Measurements from ENCODE around the gene TMEM52B. TPM values are rescaled to one million over a fixed set of nuclear protein-coding genes. Genes with fewer than 3 reads are reported as not detected.

TMEM52B gene
- total and polyA plus RNA-seq, 2 experiments from 2014 or later, result not detected

DNA sequence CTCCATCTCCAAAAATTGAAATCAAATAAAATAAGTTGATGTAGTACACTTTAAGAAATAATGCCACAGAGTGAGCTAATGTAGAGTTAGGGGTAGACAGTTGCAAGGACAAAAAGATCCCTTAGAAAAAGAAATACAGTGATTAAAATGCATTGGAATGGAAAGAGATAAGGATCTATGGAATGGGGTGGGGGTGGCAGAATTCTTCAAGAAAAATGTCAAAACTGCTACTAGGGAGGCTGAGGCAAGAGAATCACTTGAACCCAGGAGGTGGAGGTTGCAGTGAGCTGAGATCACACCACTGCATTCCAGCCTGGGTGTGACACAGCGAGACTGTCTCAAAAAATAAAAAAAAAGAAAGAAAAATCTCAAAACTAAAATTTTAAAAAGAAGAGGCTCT, 13.4 kb upstream of the TMEM52B start:
- Histone ChIP-seq H3K79me2 (replicated peaks; ENCODE audit: insufficient read depth) (no peaks in the 10 kb centered on the region), H3K27me3 (ENCODE audit: insufficient read depth) (no peaks in the 10 kb centered on the region), H3K27ac (ENCODE audit: low read depth) (no peak overlapping the region), H3K4me2 (no peak overlapping the region), H4K20me1 (replicated peaks; ENCODE audit: insufficient read depth) (no peaks in the 10 kb centered on the region), H2AFZ (no peak overlapping the region), H3F3A (replicated peaks; ENCODE audit: low read depth) (no peaks in the 10 kb centered on the region), H3K4me3 (no peak overlapping the region), H3K4me1 (ENCODE audit: insufficient read depth) (no peaks in the 10 kb centered on the region), H3K9me2 (ENCODE audit: insufficient read depth) (no peaks in the 10 kb centered on the region), H3K36me3 (ENCODE audit: insufficient read depth) (no peaks in the 10 kb centered on the region)
- no peak for ATAC-seq
- no peak for DNase-seq (ENCODE audit: low spot score)
- Mint-ChIP-seq H3K9me3 (no peaks in the 10 kb centered on the region), H3K4me3 (no peak overlapping the region), H3K4me1 (no peaks in the 10 kb centered on the region; the same call in 2 of the 3 replicates), H3K27ac (no peak overlapping the region), H3K27me3 (ENCODE audit: insufficient read depth, low read depth, poor library complexity) (no peaks in the 10 kb centered on the region), H3K36me3 (ENCODE audit: low read depth) (no peaks in the 10 kb centered on the region)
- TF ChIP-seq EZH2 (IDR thresholded peaks at IDR 0.05; ENCODE audit: low read depth, unreplicated experiment) (no peak), STAT1 (IDR thresholded peaks at IDR 0.05; ENCODE audit: unreplicated experiment) (no peak), JUNB (IDR thresholded peaks at IDR 0.05; ENCODE audit: unreplicated experiment) (no peak)

DNA sequence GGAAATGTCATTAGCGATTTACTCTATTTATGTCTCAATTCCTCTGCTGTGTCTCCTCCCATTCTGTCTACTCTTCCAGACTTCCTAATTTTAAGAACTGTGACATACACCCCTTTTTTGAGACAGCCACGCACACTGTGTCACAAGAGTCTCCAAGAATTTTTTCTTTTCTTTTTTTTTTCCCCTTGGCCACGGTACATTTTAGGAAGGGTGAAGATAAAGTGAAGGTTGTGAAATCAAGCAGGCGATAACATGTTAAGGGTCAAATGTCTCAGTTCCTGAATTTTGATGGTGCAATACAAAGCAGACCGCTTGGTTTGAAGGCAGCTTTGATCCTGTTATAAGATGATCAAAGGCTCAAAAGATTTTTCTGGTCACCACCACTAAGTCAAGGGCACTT, 11.2 kb upstream of the TMEM52B start:
- ATAC-seq, result no peak
- Histone ChIP-seq H3F3A (replicated peaks; ENCODE audit: low read depth) (no peaks in the 10 kb centered on the region), H4K20me1 (replicated peaks; ENCODE audit: insufficient read depth) (no peaks in the 10 kb centered on the region), H3K36me3 (ENCODE audit: insufficient read depth) (no peaks in the 10 kb centered on the region), H3K4me2 (no peak overlapping the region), H3K4me1 (ENCODE audit: insufficient read depth) (no peaks in the 10 kb centered on the region), H3K4me3 (no peak overlapping the region), H2AFZ (peak overlapping the region; percentile 38; the same call in 1 of the 2 replicates), H3K27ac (ENCODE audit: low read depth) (no peak overlapping the region), H3K9me2 (ENCODE audit: insufficient read depth) (no peaks in the 10 kb centered on the region), H3K27me3 (ENCODE audit: insufficient read depth) (no peaks in the 10 kb centered on the region), H3K79me2 (replicated peaks; ENCODE audit: insufficient read depth) (no peaks in the 10 kb centered on the region)
- no peaks in the 10 kb centered on the region for H3K36me3 Mint-ChIP-seq (ENCODE audit: low read depth)
- H3K27me3 Mint-ChIP-seq (ENCODE audit: insufficient read depth, low read depth, poor library complexity), result no peaks in the 10 kb centered on the region
- TF ChIP-seq ZNF331 (CRISPR knock-in tag; IDR thresholded peaks at IDR 0.05; ENCODE audit: low read depth), result no peak
- H3K27ac Mint-ChIP-seq, result no peak overlapping the region
- no peaks in the 10 kb centered on the region; the same call in 2 of the 3 replicates for H3K4me1 Mint-ChIP-seq
- H3K4me3 Mint-ChIP-seq, result no peak overlapping the region
- DNase-seq (ENCODE audit: low spot score), result no peak
- no peaks in the 10 kb centered on the region for H3K9me3 Mint-ChIP-seq

DNA sequence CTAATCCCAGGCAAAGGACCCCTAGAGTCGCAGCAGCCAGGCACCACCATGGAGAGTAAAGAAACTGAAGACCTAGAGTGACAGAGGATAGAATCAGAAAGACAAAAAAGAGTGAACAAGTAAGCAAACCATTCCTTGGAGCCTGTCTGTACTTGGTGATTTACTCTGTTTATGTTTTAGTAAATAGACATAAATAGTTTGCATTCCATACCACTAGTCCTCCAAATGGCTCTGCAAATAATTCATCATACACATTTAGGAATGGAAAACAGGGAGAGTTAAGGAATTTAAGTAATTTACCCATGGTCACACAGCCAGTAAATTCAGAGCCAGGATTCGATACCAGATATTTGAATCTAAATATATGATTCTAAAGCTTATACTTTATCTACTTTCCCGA, 9.7 kb upstream of the TMEM52B start:
- no peak for TF ChIP-seq NANOG (IDR thresholded peaks at IDR 0.05; ENCODE audit: borderline replicate concordance)
- TF ChIP-seq, protein P1, sequence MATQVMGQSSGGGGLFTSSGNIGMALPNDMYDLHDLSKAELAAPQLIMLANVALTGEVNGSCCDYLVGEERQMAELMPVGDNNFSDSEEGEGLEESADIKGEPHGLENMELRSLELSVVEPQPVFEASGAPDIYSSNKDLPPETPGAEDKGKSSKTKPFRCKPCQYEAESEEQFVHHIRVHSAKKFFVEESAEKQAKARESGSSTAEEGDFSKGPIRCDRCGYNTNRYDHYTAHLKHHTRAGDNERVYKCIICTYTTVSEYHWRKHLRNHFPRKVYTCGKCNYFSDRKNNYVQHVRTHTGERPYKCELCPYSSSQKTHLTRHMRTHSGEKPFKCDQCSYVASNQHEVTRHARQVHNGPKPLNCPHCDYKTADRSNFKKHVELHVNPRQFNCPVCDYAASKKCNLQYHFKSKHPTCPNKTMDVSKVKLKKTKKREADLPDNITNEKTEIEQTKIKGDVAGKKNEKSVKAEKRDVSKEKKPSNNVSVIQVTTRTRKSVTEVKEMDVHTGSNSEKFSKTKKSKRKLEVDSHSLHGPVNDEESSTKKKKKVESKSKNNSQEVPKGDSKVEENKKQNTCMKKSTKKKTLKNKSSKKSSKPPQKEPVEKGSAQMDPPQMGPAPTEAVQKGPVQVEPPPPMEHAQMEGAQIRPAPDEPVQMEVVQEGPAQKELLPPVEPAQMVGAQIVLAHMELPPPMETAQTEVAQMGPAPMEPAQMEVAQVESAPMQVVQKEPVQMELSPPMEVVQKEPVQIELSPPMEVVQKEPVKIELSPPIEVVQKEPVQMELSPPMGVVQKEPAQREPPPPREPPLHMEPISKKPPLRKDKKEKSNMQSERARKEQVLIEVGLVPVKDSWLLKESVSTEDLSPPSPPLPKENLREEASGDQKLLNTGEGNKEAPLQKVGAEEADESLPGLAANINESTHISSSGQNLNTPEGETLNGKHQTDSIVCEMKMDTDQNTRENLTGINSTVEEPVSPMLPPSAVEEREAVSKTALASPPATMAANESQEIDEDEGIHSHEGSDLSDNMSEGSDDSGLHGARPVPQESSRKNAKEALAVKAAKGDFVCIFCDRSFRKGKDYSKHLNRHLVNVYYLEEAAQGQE (IDR thresholded peaks at IDR 0.05; ENCODE audit: unreplicated experiment), result no peak
- no peak for TF ChIP-seq EZH2 (IDR thresholded peaks at IDR 0.05; ENCODE audit: low read depth, unreplicated experiment)
- TF ChIP-seq POLR2AphosphoS5 (IDR thresholded peaks at IDR 0.05; ENCODE audit: low read depth), result no peak
- TF ChIP-seq EZH2phosphoT487 (IDR thresholded peaks at IDR 0.05; ENCODE audit: unreplicated experiment), result no peak
- TF ChIP-seq ZNF114 (CRISPR knock-in tag; IDR thresholded peaks at IDR 0.05), result no peak
- TF ChIP-seq STAT1 (IDR thresholded peaks at IDR 0.05; ENCODE audit: unreplicated experiment), result no peak
- TF ChIP-seq, protein P2, sequence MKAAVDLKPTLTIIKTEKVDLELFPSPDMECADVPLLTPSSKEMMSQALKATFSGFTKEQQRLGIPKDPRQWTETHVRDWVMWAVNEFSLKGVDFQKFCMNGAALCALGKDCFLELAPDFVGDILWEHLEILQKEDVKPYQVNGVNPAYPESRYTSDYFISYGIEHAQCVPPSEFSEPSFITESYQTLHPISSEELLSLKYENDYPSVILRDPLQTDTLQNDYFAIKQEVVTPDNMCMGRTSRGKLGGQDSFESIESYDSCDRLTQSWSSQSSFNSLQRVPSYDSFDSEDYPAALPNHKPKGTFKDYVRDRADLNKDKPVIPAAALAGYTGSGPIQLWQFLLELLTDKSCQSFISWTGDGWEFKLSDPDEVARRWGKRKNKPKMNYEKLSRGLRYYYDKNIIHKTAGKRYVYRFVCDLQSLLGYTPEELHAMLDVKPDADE (IDR thresholded peaks at IDR 0.05), result no peak
- no peak for TF ChIP-seq CREB1 (CRISPR knock-in tag; IDR thresholded peaks at IDR 0.05; ENCODE audit: low read depth)
- Mint-ChIP-seq H3K27me3 (ENCODE audit: insufficient read depth, low read depth, poor library complexity) (no peaks in the 10 kb centered on the region), H3K9me3 (no peaks in the 10 kb centered on the region), H3K36me3 (ENCODE audit: low read depth) (no peaks in the 10 kb centered on the region), H3K4me3 (no peak overlapping the region), H3K4me1 (no peaks in the 10 kb centered on the region; the same call in 2 of the 3 replicates), H3K27ac (no peak overlapping the region)
- Histone ChIP-seq H2AFZ (no peak overlapping the region), H3K4me1 (ENCODE audit: insufficient read depth) (no peaks in the 10 kb centered on the region), H3K27me3 (ENCODE audit: insufficient read depth) (no peaks in the 10 kb centered on the region), H3K79me2 (replicated peaks; ENCODE audit: insufficient read depth) (no peaks in the 10 kb centered on the region), H3K9me2 (ENCODE audit: insufficient read depth) (no peaks in the 10 kb centered on the region), H3K36me3 (ENCODE audit: insufficient read depth) (no peaks in the 10 kb centered on the region), H3F3A (replicated peaks; ENCODE audit: low read depth) (no peaks in the 10 kb centered on the region), H4K20me1 (replicated peaks; ENCODE audit: insufficient read depth) (no peaks in the 10 kb centered on the region), H3K4me2 (no peak overlapping the region), H3K4me3 (no peak overlapping the region), H3K27ac (ENCODE audit: low read depth) (no peak overlapping the region)
- ATAC-seq, result no peak
- DNase-seq (ENCODE audit: low spot score), result no peak

Measured in GM23338 (cell line).